Measurements from ENCODE around the gene LBX1.

GRCh38 chr10:101273330-101273729 is 44.1 kb upstream of the LBX1 start:
- TF ChIP-seq POLR2A (IDR thresholded peaks at IDR 0.05), result no peak
- TF ChIP-seq CTCF (IDR thresholded peaks at IDR 0.05), result no peak
- TF ChIP-seq POLR2AphosphoS5 (IDR thresholded peaks at IDR 0.05; ENCODE audit: insufficient read depth in 1 of 2, low read depth in 1 of 2), result no peak

Measured in vagina (tissue), 2 donors.